Activated T-cell treated with anti-CD3 and anti-CD28 coated beads, Interleukin-2, amount 50 U/mL, for 48 hours (primary cell): Measurements from ENCODE around the gene FTO.

Source experiments
- DNase-seq, 2 experiments: peaks; one replicate each; pipeline ENCODE4 v3.0.0-alpha.2; 2020

Gene FTO

DNA sequence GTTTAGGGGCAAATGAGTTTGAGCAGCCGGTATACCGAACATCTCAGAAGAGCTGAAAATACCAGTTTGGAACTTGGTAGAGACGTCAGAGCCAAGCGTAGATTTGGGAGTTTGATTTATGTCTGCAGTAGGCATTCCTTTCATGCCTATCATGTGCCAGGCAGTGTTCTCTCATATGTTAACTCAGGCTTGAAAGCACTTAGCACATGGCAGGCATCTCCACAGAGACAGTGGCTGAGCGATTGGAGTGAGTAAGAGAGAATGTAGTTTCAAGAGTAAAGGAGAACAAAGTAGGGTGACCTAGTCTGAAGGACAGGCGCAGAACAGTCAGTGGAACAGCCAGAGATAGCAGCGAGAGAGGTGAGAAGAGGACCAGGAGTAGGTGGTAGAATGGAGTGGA lies 207.0 kb downstream of the FTO start:
- DNase-seq: no peak

DNA sequence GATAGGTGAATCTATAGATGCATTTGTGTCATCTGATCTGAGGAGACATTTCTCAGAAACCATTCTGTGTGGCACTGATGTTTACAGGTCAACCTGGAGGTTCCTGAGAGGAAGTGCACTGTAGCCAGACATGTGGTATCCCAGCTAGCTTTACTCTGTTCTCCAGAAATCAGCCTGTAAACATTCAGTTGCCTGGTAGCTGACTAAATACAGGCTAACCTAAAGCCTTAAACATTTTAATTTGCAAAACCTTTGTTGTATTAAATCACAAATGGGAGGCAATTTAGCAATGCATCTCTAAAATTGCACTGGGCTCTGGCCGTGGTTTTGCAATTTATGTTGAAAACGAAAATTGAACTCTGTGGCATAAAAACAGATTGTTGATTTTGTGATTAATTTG lies 207.6 kb downstream of the FTO start:
- no peak for DNase-seq

DNA sequence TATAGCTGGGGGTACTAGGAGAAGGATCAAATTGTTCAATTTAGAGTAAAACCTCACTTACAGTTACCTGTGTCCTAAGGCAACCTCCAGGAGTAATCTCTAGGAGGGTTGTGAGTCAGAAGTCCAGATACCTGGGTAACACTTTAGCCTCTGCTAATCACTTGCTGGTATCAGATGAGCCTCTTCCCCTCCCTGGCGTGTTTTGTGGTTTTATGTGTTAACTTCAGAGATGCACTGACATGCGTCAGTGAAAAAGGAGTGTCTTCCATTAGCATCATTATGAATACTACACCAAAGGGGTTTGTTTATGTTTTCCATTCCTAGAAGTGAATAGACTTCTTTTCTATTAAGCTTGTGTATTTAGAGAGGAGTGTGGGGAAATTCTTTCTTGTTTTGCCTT lies 208.2 kb downstream of the FTO start:
- peak in 1 of 2 experiments; percentile 32 for DNase-seq

DNA sequence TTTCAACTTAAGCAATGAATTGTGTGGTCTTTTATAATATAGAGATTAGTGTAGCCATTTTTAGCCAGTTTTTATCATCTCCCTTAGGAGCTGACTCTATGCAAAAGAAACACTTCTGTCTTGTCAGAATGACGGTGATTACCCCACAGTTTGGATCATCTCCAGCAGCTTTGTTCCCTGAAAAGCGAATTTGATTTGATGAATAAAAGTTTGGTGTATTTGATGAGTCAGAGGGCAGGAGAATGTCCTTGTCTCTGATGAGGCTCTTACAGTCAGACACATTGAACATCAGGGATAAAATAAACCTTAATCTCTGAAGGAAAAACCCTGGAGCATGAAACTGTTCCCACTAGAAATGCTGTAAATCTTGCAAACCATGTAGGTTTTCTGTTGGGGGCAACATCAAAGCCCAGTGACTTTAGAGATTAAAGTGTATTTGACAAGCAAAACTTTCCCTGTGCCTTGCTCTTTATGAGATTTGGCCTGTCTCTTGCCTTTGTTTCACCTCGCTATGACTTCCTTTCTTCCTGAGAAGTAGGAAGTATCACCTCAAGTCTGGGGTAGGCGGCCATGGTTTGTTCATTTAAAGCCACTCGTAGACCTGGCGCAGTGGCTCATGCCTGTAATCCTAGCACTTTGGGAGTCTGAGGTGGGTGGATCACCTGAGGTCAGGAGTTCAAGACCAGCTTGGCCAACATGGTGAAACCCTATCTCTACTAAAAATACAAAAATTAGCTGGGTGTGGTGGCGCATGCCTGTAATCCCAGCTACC lies 209.3 kb downstream of the FTO start:
- DNase-seq: peak; percentile 36 to 38

DNA sequence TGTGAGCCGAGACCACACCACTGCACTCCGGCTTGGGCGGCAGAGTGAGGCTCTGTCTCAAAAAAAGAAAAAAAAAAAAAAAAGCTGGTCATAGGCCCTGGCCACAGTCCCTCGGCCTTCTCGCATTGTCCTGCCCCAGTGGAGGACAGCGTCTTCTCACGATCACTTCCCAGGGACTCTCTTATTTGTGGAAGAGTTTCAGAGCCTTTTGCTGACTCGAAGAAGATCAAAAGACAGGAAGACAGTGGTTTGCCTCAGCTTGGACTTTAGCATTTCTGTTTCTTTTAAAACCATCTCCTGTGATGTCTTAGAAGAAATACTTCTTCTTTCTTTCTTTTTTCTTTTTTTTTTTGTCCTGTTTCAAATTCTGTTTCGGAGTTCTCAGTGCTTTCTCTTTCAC lies 210.0 kb downstream of the FTO start:
- DNase-seq: no peak

DNA sequence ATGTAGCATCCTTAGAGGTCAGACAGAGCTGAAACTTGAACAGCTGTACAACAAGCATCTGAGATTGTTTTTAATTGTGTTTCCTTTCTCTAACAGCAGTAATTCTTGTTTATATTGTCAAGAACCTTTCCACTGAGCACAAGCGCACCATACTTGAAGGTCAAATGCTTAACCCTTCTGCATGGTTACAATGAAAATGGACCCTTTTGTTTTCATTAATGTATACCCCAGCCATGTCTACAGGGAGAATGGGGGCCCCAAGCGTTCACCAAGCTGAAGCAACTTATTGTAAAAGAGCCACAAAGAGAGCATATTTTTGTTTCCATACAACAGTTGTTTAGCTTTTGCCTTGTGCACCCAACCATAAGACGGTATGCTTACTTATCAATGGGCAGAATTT lies 210.8 kb downstream of the FTO start:
- DNase-seq: no peak

DNA sequence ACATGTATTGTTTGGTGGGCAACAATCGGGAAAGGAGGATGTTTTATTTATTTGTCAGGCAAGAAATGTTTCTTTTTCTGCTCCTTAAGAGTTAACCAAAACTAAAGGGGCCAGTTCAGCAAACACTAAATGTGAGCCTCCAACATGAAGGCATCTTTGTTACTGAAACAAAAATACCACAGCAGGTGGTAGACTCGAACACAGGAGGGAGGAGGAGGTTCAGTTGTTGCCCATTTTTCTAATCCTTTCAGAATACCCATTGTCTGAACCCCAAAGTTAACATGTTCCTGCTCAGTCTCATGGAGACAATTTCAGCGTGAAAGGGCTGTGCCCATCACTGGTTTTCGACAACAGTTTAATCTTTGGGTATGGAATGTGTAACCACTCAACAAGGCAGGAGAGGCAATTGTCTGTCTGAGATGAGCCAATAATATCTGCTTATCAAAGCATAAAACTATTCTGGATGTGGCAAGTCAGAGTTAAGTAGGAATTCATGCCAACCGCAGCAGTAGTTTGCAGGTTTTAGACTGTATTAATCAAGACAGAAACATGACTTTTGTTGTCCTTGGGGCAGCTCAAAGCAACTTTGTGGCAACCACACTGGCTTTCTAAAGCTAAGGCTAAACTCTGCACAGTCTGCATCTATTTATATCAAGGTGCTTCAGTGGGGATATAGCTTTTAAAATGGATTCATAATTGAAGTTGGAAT lies 211.7 kb downstream of the FTO start:
- no peak for DNase-seq

DNA sequence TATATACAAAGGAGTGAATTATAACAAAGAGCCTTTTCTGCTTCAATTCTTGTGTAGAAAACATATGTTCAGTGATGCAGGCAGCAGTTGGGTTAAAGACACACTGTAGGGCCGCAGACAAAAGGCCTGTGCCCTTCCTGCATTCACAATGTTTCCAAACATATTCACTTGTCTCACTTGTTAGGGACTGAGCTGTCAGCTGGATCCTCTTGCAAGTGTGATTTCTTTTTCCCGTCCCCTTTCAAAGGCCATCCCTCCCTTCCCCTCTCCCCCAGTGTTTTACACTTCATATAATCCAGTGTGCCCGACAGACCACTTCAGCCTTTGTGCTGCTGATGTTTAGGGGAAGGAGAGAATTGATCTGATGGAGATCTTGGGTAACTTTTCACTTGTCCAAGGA lies 217.0 kb downstream of the FTO start:
- DNase-seq: no peak

DNA sequence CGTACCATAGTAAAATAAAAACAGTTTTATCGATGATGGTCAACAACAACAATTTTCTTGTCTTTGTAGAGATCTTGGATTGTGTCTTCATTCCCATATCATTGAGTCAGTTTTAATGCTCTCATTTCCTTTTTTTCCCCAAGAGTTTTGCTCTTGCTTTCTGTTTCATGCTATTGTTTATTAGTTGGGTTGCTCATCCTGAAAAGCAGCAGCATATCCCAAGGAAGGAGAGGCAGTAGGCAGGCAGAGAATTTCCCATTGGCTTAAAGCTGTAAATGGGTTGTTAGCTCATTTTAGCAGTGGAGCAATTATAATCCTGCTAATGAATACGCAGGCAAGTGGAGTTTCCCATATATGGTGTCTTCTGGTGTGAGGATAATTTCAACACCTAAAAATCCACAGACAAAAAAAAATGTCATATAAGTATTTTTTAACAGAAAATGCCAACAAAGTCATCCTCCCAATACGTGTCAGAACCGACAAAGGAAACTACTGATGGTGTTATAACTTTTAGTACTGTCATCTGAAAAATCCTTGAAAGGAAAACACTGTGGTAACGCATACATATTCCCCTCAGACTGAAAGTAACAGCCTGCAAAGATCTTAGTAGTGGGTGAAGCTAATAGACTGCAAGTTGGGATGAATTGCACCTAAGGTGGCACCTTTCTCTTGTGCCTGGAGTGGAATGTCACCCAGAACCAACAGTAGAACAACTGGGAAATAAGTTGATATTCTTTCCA lies 218.3 kb downstream of the FTO start:
- no peak for DNase-seq

DNA sequence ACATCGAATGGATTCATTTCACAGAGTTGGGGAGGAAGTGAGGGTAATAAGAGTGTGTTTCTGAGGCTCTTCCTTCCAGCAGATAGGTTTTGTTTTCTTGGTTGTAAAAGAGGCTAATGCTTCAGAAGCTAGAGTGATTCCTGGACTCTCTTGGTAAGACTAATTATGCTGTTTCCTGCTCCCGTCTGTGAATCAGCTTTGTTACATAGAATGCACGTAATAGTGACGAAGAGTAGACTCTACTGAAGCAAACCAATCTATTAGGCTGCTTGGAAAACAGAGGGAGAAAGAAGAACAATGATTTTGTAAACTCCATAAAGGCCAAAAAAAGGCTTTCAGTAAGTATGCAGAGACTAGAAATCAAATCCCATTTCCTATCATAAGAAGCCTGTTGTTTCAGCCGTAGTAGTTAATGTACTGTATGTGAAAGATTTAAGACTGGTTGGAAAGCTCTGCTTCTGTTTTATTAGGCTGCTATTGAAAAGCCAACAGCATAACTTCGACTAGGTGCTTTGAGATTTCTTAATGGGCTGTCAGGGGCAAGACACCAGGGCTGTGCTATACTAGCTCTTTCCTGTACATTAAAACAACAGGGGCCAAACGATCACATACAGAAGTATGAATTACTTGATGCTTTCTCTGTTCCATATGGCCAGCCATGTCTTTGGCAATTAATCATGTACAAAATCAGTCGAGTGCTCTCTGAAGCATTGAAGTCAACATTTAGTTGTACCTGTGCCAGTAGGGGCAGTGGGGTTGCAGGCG lies 219.0 kb downstream of the FTO start:
- no peak for DNase-seq

DNA sequence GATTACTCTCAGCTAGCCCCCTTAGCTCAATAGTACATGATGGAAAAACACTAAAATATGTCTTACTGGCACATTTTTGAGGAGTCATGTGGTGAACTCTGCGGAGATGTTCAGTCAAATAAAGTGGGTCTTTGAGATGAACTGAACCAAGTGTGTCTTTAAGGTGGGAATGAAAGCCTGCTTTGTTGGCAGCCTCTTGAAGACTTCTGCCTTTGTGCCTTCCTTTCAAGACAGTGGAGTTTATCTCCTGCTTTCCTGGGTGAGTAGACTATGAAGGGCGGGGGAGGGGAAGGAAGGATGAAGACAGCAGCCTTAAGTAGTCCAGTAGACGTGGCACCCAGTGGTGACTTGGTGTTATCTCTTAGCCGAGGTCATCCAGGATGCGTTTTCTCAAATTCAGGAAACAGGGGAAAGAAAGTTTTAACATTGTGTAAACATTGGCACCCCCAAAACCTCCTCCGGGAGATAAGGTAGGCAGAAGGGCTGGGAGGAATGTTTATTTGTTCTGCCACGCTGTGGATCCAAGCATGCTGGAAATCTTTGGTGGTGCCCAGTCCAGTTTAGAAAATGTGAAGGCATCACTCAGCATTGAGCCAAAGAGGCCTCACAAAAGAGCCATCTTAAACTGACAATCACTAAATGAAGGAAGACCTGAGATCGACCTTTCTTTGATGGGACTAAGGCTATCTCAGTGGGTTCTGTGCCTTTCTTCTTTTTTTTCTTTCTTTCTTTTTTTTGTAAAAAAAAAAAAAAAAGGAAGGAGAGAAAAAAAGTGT lies 220.6 kb downstream of the FTO start:
- no peak for DNase-seq

DNA sequence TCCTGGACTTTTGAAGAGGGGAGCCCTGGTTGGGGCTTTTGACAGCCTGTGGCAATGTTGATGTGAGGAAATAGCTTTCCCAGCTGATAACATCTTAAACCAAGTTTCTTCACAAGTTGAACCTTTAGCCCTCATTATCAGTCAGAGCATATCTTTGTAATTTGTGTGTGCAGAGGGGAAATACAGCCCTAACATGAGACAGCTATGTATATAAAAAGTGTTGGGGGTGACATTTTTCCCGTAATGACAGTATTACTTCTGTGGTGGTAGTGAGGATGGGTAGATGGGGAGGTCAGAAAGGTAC lies 221.1 kb downstream of the FTO start:
- no peak for DNase-seq

DNA sequence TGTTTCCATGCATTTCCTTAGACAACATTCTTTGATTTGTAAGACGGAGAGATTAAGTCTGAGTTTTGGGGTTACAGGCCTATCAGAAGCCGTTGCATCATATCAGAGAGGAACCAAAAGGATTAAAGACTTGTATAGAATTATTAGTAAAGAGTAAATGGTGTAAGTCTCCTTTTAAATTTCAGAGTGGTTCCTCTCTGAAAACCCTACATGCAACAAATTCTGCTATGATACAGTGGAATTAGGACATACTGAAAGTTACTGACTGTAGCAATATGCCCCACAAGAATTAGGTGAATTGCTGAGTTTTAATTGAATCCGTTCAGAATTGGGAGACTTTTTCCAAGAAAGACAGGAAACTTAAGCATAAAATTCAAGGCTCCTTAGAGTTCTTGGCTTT lies 221.6 kb downstream of the FTO start:
- DNase-seq: no peak

DNA sequence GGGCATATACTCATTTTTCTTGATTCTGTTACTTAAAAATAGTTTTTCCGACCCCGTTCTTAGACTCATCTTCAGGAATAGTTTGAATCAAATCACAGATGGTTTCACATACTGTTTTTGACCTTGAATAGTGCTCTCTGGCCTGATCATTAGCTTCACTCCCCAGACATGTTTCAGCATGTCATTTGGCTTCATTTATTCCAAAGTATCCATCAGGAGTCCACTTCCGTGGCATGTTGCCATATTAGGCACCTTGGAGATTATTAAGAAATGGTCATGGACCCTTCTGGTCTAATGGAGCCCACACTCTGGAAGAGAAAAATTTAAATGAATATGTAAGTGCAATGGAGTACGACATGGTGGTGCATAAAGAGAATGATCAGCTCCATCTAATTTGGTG lies 222.3 kb downstream of the FTO start:
- no peak for DNase-seq

DNA sequence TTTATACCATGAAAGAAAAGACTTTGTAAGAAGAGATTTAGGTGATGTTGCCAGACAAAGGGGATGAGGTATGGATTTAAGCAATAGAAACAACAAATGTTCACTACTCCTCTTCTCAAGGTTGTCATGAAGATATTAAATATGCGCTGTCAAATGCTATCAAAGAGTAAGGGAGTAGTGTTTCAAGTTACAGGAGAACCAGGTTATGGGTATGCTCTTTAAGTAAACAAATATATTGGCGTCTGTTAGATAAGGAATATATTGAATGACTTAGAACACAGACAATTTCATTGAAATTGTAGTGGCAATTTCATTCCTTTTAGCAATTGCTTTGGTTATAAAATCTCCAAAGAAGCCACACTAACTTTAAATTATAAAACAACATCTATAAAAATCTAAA lies 229.0 kb downstream of the FTO start:
- no peak for DNase-seq

DNA sequence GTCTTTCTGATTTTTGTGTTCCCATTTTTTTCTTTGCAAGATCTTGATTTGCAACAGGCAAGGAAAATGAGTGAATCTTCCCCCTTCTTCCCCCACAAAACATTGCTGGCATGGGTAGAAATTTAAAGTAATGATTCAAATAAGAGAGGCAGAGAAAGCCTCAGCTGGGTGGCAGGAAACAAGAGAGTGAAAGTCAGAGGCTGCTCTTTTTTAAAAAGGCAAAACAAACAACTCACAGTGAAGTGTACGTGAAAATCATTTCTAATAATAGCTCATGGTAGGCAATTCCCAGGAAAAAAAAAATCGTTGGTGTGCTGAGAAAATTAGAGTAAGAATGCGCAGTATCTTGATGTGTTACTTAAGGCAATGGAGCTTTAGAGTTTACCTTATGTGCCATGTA lies 229.5 kb downstream of the FTO start:
- DNase-seq: no peak

DNA sequence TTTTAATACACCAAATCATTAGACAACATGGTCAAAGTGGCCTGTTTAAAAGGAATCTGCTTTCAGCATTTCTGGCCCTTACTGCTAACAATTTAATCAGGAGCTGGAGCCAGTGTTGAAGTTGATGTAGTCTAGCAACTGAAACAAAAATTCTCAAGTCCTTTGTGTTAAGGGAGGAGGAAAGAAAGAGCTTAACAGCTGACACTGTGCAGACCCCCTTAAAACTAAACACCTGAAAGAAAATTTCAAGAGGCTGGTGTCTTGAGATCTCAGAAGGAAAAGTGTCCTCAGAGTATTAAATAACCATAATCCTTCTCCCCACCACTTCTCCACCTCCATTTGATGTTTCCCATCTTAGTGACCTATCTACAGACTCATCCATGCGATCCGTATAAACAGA lies 232.1 kb downstream of the FTO start:
- DNase-seq: no peak

DNA sequence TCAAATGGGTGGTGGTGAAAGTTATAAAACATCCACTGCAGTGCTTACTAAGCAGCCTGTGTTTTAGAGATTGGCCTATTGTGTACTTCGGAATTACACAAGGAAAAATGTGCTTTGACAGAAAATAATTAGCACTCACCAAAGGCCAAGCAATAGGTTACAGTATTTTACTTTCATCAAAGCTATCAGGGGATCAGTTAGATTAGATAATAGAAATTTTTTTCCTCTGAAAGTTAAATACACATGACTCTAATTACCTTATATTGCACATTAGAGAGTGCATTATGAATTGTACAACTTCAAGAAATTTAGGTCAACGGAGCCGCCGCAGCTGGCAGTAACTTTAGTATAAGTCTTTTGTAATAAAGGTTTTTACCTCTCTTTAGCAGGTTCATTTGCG lies 232.6 kb downstream of the FTO start:
- DNase-seq: no peak

DNA sequence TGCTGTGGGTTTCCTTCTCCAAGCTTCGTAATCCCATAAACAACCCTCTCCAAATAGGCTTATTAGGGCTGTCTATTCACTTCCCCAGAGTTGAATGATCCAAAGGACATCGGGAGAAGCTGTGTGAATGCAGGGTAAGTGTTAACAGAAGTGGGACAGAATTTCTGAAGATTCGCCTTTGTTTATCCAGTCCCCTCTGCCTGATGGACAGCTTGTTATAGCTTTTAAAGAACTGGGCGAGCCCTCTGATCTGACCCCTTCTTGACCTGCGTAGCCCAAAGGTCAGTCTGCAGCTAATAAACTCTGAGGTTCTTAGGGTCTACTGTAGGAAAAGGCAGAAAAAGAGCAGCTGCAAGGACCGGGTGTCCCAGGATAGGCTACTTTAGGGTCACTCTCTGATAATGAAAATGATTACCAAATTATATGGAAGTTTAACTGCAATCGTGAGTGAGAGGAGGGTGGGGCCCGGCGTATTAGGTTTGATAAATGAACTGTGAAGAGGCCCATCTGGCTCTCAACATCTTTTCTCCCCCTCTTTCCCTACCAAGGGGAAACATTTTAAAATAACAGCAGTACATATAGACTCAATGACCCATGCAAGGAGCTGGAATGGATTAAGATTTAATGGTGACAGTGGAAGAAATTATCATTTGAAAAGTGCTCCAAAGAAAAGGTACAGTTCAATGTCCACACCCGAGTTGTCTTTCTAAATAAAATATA lies 233.4 kb downstream of the FTO start:
- no peak for DNase-seq

DNA sequence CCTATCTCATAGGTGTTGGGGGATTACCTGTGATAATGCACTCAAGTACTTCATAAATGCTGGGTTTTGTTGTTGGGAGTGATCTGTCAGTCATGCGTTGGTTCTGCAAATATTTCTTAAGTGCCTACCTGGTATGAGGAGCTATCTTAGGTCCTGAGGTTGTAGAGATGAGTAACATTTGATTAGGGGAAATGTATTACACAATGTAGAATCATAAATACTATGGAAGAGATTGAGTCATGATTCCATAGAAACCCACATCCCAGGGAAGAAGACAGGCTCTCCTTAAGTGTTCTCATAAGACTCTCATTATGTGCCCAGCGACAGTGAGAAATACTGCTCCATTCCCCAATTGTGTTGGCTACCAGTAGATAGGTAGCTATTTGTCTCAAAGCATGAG lies 240.1 kb downstream of the FTO start:
- DNase-seq: no peak

DNA sequence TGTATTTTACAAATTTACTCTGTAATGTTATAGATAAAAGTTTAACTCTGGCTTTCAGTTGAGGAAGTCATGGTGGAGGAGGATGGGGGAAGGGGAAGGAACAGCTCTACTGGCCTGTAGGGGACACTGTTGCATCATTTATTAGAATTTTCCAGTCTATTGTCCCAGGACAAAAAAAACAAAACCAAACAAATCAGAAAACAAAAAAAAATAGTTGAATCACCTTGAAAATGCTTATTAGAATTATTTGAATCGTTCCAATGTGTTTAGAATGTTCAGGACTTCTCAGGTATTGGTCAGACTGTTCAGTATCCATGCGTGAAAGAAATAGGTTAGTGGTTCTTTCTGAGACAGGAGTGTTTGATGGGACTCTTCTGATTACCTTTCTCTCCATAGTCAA lies 242.0 kb downstream of the FTO start:
- no peak for DNase-seq
